ENCODE data around the gene CFAP119.

Gene CFAP119

GRCh38 chr16:30780549-30780948, 18.7 kb upstream of the CFAP119 start:
- DNase-seq: no peak

GRCh38 chr16:30780021-30780420, 18.2 kb upstream of the CFAP119 start:
- DNase-seq: no peak

GRCh38 chr16:30779596-30779995, 17.7 kb upstream of the CFAP119 start:
- no peak for DNase-seq

- DNase-seq: no peak
Observed at GRCh38 chr16:30778549-30779244, 16.8 kb upstream of the CFAP119 start.

GRCh38 chr16:30777591-30778297, 15.9 kb upstream of the CFAP119 start:
- DNase-seq: no peak

GRCh38 chr16:30775392-30776188, 13.7 kb upstream of the CFAP119 start:
- DNase-seq: peak; percentile 38

GRCh38 chr16:30775131-30775391, 13.2 kb upstream of the CFAP119 start:
- no peak for DNase-seq

- DNase-seq: no peak
Observed at GRCh38 chr16:30774367-30775130, 12.7 kb upstream of the CFAP119 start.

GRCh38 chr16:30773826-30774225, 12.0 kb upstream of the CFAP119 start:
- no peak for DNase-seq

GRCh38 chr16:30771726-30772125, 9.9 kb upstream of the CFAP119 start:
- DNase-seq: no peak

GRCh38 chr16:30769379-30770089, 7.7 kb upstream of the CFAP119 start:
- DNase-seq: no peak

GRCh38 chr16:30768583-30769181, 6.8 kb upstream of the CFAP119 start:
- DNase-seq: no peak

GRCh38 chr16:30767767-30768465, 6.1 kb upstream of the CFAP119 start:
- no peak for DNase-seq

- DNase-seq: no peak
Observed at GRCh38 chr16:30766933-30767284, 5.0 kb upstream of the CFAP119 start.

- DNase-seq: no peak
Observed at GRCh38 chr16:30766206-30766932, 4.5 kb upstream of the CFAP119 start.

GRCh38 chr16:30764816-30765465, 3.1 kb upstream of the CFAP119 start:
- no peak for DNase-seq

- DNase-seq: no peak
Observed at GRCh38 chr16:30764086-30764485, 2.2 kb upstream of the CFAP119 start.

- no peak for DNase-seq
Observed at GRCh38 chr16:30762991-30763725, 1.3 kb upstream of the CFAP119 start.

GRCh38 chr16:30761427-30761927, 385 bp downstream of the CFAP119 start:
- no peak for DNase-seq

Measured in cortex of kidney (tissue), 1 donor.